HG02642 (cell line): ENCODE data around the gene SUN2.

Experiments
- ATAC-seq: cut with Tn5 transposase; IDR thresholded peaks from one replicate; pipeline ENCODE4 v1.9.1; 2021; ENCODE audit warnings: mild to moderate bottlenecking; ENCODE audit not compliant: unreplicated experiment, poor library complexity

The SUN2 gene

DNA sequence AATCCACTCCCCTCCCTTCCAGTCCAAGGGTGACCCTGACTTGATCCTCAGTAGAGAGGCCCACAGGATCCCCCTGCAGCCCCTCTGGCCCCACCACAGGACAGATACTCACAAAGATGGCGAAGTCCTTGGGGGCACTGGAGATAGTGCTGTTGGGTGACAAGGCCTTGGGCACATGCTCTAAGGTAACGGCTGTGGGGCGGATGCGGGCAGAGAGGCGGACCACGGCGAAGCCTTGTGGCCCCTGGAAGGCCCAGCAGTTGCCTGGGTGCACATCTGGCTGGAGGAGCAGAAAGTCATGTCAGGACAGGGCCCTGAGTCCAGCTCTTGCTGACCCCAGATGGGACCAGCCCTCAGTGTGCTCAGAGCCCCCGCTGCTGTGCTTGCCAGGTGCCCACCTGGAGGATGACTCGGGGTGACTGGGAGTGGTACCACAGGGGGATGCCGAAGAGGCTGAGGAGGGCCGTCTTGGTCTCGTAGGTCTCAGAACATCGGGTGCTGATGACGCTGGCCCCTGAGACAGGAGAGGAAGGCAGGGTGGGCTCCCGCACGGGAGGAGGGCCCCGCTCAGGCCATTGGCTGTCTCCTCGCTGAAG is 17.2 kb downstream of the SUN2 start:
- no peak for ATAC-seq

DNA sequence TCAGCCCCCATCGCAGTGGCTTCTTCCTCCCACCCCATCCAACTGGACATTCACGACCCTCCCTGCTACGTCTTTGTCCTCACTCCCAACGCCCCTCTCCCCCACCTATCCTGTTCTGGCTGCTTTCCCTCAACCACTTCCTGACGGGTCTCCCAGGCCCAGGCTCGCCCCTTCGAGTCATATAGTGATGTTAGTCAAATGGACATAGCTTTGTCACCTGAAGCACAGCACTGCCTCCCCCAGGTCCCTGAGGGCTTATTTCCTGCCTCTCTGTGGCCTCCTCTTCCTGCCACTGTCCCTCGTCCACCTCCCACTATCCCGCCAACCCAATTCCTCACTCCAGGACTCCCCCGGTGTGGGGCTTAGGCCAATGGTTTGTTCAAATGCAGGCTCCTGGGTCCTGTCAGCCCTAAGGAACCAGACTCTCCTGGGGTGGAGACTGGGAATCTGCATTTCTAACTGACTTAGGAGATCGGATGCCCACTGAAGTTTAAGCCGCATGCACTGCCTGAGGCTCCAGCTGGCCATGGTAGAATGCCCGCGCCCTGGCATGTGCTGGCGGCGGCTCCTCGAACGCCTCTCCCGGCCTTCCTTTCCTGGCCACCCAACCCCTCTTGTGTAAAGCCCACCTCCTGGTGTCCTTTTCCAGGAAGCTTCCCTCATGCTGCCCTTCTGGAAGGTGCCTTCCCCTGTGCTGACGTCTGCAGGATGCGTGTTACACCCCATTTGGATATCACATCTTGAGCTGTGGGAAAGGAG is 18.3 kb downstream of the SUN2 start:
- ATAC-seq, result no peak

GRCh38 chr22:38736257-38736570 is 19.6 kb downstream of the SUN2 start:
- ATAC-seq, result no peak

- ATAC-seq, result no peak
These were observed 20.1 kb downstream of the SUN2 start for GRCh38 chr22:38735465-38736256.

- no peak for ATAC-seq
These were observed 20.7 kb downstream of the SUN2 start for GRCh38 chr22:38735126-38735464.

DNA sequence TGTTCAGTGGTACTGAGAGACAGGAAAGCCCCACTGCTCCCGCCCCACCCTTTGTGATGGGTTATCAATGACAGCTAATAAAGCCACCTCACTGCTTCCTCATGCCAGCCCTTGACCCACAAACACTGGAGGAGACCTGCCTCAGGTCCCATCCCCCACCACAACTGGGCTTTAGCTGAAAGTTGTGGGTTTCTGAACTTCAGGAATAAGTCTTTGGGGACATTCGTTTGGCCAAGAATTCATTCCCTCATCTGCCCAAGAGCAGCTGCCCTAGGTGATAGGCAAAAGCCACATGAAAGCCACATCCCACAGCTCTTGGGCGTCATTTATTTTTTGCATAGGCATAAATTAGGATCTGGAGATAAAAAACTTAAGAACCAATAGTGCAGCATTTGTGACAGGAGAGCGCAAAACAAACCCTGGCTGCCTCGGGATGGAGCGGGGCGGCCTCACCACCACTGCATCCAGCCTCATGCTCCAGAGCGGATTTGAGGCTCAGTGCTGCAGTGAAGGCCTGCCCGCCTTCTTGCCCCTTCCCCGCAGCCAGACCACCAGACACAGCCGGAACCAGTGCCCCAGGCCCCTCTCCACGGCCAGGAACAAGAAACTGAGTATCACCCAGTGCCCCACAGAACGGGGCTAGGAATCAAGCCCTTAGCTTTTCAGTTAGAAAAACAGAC is 21.2 kb downstream of the SUN2 start:
- no peak for ATAC-seq

- no peak for ATAC-seq
These were observed 21.9 kb downstream of the SUN2 start for GRCh38 chr22:38733724-38734381.

GRCh38 chr22:38733329-38733723 is 22.5 kb downstream of the SUN2 start:
- ATAC-seq, result no peak

- ATAC-seq, result no peak
These were observed 23.5 kb downstream of the SUN2 start for GRCh38 chr22:38732251-38732815.

- no peak for ATAC-seq
These were observed 24.1 kb downstream of the SUN2 start for GRCh38 chr22:38731703-38732161.

DNA sequence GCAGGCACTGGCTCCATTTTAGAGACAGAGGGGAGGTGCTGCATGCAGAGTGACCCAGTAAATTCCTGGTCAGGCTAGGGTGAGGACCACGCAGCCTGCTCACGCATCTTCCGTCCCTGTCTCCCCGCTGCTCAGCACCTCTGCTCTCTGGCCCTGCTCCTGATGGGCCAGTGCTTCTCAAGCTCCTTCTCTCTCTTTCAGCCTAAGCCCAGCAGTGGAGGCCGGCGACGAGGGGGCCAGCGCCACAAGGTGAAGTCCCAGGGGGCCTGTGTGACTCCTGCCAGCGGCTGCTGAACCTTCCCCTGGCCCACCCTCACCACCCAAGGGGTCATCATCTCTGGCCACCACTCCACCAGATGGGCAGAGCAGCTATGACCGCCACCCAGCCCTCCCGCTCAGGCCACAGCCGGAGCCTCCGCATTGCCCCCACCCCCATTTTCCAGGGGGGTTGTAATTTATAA is 25.4 kb downstream of the SUN2 start:
- no peak for ATAC-seq

DNA sequence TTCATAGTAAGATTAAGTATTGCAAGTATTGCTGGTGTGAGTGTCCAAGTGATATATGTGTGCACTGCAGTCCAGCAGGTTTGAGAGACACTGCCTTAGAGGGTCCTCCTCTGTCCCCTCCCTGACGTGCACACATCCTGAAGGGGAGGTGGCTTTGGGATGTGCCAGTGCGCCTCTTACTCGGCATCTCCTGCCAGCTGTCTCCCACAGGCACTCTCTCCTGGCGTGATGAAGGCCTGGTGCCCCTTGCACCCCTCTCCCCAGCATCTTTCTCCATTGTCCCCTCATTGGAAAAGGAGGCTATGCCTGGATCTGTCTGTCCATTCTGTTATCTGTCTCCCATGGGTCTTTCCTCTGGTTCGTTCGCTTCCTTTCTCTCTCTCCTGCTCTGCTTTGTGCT is 25.9 kb downstream of the SUN2 start:
- ATAC-seq, result no peak

DNA sequence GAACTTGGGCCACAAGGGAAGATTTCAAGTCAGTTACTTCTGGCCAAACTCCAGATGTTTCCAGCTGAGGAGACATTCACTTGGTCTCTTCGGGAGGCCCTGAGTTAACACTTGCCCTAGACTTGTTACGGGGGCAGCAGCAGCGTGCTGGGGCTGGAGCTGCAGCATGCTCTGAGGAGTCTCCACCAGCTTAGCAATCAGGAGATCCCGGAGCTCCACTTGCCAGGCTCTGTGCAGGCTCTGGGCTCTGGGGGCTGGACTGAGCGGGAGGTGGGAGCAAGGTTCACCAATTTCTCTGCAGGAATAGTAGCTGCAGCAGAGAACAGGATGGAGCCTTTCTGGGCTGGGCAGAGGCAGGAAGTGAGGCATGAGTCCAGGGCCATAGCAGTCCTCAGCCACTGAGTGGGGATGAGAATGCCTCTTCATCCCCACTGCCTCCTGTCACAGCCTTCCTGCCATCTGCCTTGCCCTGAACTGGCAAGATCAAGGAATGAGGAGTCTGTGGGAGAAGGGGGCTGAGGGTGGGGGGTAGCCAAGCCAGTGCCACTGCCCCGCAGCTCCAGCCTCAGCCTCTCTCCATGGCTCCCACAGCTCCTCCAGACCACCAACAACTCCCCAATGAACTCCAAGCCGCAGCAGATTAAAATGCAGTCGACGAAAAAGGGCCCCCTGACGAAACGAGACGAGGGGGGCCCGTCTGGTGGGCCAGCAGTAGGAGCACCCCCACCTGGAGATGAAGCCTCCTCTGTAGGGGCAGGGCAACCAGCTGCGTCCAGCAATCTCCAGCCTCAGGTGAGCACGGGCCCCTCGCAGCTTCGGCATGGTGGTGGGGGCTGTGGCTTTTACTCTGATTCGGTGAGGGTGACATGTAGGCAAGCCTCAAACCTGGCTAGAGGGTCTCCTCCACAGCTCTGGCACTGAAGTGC is 26.7 kb downstream of the SUN2 start:
- ATAC-seq, result no peak

GRCh38 chr22:38727530-38728451 is 28.0 kb downstream of the SUN2 start:
- ATAC-seq, result no peak

- ATAC-seq, result no peak
These were observed 28.7 kb downstream of the SUN2 start for GRCh38 chr22:38727123-38727522.

GRCh38 chr22:38725900-38726655 is 29.7 kb downstream of the SUN2 start:
- ATAC-seq, result no peak

- no peak for ATAC-seq
These were observed 30.7 kb downstream of the SUN2 start for GRCh38 chr22:38724926-38725571.
